ENCODE results near the gene ATAT1. TPM values are rescaled to one million over a fixed set of nuclear protein-coding genes. Genes with fewer than 3 reads are reported as not detected.
"Not testable (repeated sequence)": the region's sequence is repeated elsewhere in the genome, so short reads cannot be mapped to it uniquely, and the experiment has no call there.

Gene ATAT1
- total RNA-seq, 1 experiment from 2014 or later = 6.1 TPM

DNA sequence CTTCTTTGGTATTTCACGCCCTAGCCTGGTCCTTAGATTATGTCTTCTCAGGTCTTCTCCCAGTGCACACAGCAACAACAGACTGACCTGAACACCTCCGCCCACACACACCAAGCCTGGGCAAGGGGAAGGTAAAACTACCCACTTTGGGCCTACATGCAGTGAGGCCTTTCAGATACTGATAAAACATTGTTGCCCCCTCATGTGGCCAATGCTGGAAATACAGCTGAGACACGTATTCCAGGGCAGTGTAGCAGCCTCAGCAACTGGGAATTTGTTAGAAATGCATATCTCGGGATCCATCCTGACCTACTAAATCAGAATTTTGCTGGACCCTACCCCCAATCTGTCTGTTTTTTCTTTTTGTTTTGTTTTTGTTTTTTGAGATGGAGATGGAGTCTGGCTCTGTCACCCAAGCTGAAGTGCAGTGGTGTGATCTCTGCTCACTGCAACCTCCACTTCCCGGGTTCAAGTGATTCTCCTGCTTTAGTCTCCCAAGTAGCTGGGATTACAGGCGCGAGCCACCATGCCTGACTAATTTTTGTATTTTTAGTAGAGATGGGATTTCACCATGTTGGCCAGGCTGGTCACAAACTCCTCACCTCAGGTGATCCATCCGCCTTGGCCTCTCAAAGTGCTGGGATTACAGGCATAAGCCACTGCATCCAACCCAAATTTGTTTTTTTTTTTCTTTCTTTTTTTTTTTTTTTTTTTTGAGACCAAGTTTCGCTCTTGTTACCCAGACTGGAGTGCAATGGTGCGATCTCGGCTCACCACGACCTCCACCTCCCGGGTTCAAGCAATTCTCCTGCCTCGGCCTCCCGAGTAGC is 29.1 kb upstream of the ATAT1 start:
- H3K9me2 ChIP-seq (replicated peaks; ENCODE audit: low read length); H3K4me3 ChIP-seq (ENCODE audit: low read length); H3K27me3 ChIP-seq (ENCODE audit: low read length); H3K79me2 ChIP-seq (ENCODE audit: low read length); H4K20me1 ChIP-seq (ENCODE audit: low read length); H3K4me2 ChIP-seq (ENCODE audit: low read length); H3K27ac ChIP-seq (ENCODE audit: low read length); H3K9me3 ChIP-seq (ENCODE audit: low read length); H3K4me1 ChIP-seq (ENCODE audit: insufficient read depth, low read length); H3F3A ChIP-seq (ENCODE audit: low read length, unreplicated experiment); H3K9ac ChIP-seq (ENCODE audit: low read length); H2AFZ ChIP-seq (ENCODE audit: low read length): not testable (repeated sequence)
- peak; percentile 89 for ATAC-seq
- TF ChIP-seq, protein P1, sequence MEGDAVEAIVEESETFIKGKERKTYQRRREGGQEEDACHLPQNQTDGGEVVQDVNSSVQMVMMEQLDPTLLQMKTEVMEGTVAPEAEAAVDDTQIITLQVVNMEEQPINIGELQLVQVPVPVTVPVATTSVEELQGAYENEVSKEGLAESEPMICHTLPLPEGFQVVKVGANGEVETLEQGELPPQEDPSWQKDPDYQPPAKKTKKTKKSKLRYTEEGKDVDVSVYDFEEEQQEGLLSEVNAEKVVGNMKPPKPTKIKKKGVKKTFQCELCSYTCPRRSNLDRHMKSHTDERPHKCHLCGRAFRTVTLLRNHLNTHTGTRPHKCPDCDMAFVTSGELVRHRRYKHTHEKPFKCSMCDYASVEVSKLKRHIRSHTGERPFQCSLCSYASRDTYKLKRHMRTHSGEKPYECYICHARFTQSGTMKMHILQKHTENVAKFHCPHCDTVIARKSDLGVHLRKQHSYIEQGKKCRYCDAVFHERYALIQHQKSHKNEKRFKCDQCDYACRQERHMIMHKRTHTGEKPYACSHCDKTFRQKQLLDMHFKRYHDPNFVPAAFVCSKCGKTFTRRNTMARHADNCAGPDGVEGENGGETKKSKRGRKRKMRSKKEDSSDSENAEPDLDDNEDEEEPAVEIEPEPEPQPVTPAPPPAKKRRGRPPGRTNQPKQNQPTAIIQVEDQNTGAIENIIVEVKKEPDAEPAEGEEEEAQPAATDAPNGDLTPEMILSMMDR (conservative IDR thresholded peaks at IDR 0.05; ENCODE audit: low read depth, low read length) = peak; percentile 76
- intact Hi-C loops (cut with micrococcal nuclease) = loop anchor here (1.0 kb wide), 2 partner anchors 56 to 114 kb away; no protein-coding TSS in a partner anchor
- ChIA-PET CTCF (interaction anchor here (0.7 to 2.0 kb wide), 6 partner anchors 17 to 133 kb away, joined by 3 to 19 read pairs (median 9); no protein-coding TSS in a partner anchor), POLR2A (ENCODE audit: unreplicated experiment) (interaction anchor here (0.5 kb wide), 2 partner anchors 10 to 70 kb away, joined by 4 to 6 read pairs; no protein-coding TSS in a partner anchor)
- H3K36me3 ChIP-seq (ENCODE audit: low read depth, low read length) = peaks cover 31% of the 10 kb centered on the region
- peak; percentile 93 for DNase-seq
- TSS peak; percentile 3 for BruUV-seq (replicated peaks)

DNA sequence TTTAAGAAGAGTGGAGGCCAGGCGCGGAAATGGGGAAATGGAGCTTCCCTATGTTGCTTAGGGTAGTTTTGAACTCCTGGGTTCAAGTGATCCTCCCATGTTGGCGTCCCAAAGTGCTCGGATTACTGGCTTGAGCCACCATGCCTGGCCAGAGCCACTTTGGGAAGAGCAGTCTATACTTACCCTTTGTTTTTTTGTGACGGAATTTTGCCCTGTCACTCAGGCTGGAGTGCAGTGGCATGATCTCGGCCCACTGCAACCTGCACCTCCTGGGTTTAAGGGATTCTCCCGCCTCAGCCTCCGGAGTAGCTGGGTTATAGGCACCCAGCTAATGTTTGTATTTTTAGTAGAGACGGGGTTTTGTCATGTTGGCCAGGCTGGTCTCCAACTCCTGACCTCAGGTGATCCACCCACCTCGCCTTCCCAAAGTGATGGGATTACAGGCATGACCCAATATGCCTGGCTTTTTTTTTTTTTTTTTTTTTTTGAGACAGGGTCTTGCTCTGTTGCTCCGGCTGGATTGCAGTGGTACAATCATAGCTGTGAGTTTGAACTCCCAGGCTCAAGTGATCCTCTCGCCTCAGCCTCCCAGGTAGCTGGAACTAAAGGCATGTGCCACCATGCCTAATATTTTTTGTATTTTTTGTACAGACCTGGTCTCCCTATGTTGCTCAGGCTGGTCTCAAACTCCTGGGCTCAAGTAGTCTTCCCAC is 27.6 kb upstream of the ATAT1 start:
- no peaks in the 10 kb centered on the region for H4K20me1 ChIP-seq (ENCODE audit: low read length)
- H3K79me2 ChIP-seq (ENCODE audit: low read length) = no peaks in the 10 kb centered on the region
- ATAC-seq (peak; percentile 4; the same call in 1 of the 2 replicates), DNase-seq (no peak)
- POLR2A ChIA-PET (ENCODE audit: unreplicated experiment) = no interaction called here
- no peak overlapping the region for H3K4me2 ChIP-seq (ENCODE audit: low read length)
- no peak overlapping the region for H2AFZ ChIP-seq (ENCODE audit: low read length)
- H3K9me3 ChIP-seq (ENCODE audit: low read length) = no peaks in the 10 kb centered on the region
- H3K4me1 ChIP-seq (ENCODE audit: insufficient read depth, low read length) = no peaks in the 10 kb centered on the region
- TF ChIP-seq, protein P1 (conservative IDR thresholded peaks at IDR 0.05; ENCODE audit: low read depth, low read length) = no peak
- TF ChIP-seq EZH2 (IDR thresholded peaks at IDR 0.05; ENCODE audit: low read length, unreplicated experiment) = no peak
- TF ChIP-seq EZH2phosphoT487 (IDR thresholded peaks at IDR 0.05; ENCODE audit: borderline replicate concordance, low read length) = no peak
- peaks cover 3% of the 10 kb centered on the region for H3F3A ChIP-seq (ENCODE audit: low read length, unreplicated experiment)
- H3K9me2 ChIP-seq (replicated peaks; ENCODE audit: low read length) = no peaks in the 10 kb centered on the region
- no peak overlapping the region for H3K4me3 ChIP-seq (ENCODE audit: low read length)
- no peaks in the 10 kb centered on the region for H3K27me3 ChIP-seq (ENCODE audit: low read length)
- H3K36me3 ChIP-seq (ENCODE audit: low read depth, low read length) = peaks cover 37% of the 10 kb centered on the region
- H3K9ac ChIP-seq (ENCODE audit: low read length) = no peak overlapping the region
- intact Hi-C loops (cut with micrococcal nuclease) = no loop called here
- no TSS peak for BruUV-seq (replicated peaks)
- H3K27ac ChIP-seq (ENCODE audit: low read length) = no peak overlapping the region
- CTCF ChIA-PET = interaction anchor here (0.6 to 1.8 kb wide), 4 partner anchors 11 to 78 kb away, joined by 3 to 8 read pairs (median 4); no protein-coding TSS in a partner anchor
